ENCODE measurements around the gene AQP12B.

Gene AQP12B

DNA sequence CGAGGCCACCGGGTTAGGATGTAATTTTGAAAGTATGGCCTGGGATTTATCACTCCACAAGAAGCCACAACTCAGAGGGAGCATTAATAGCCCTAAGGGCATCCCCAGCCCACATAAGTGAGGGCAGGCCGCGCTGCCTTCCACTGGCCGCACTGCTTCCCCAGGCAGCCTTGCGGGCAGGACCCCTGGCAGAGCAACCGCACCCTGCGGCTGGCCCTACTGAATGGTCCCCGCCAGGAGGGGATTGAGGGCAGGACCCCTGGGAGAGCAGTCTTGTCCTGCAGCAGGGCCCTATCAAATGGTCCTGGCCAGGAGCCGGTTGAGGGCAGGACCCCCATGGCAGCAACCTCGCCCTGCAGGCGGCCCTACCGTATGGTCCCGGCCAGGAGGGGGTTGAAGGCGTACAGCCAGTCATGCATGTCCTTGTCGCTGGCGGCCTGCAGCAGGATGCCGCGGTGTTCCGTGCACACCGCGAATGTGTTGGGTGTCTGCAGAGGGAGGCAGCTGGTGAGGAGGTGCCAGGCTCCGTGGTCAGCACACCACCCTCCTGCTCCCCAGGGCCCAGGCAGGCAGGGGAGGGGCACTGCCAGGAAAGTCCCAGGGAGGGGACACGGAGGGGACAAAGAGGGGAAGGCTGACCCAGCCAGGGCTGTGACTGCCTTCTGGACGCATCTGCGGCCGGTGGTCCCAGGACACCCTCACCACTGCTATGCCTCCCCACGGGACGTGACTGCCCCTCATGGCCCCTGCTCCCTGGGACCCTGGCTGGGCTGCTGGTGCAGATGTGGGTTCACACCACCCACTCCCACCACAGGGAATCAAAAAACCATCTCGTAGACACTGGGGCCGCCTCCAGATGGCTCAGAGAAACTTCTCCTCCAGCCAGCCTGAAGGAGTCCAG, 35.2 kb upstream of the AQP12B start:
- DNase-seq (ENCODE audit: low read depth) = no peak

DNA sequence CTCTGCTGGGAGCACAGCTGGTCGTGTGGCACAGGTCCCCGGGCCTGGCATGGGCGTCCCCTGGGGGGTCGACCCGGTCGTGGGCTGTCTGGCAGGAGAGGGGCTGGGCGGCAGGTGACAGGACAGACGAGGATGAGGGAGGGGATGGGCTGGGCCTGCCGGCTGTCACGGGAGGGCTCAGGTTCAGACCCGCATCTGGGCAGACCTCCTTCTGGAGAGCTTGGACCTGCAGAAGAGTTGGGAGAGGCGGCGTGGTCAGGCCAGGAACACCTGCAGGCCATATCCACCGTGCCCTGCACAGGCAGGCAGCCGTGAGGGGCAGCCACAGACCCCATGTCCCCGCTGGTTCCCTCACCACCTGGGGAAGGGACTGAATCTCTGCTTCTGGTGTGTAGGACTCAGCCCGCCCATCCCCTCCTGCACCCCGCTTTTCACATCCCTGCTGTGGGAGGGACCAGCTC, 34.5 kb upstream of the AQP12B start:
- no peak for DNase-seq (ENCODE audit: low read depth)

DNA sequence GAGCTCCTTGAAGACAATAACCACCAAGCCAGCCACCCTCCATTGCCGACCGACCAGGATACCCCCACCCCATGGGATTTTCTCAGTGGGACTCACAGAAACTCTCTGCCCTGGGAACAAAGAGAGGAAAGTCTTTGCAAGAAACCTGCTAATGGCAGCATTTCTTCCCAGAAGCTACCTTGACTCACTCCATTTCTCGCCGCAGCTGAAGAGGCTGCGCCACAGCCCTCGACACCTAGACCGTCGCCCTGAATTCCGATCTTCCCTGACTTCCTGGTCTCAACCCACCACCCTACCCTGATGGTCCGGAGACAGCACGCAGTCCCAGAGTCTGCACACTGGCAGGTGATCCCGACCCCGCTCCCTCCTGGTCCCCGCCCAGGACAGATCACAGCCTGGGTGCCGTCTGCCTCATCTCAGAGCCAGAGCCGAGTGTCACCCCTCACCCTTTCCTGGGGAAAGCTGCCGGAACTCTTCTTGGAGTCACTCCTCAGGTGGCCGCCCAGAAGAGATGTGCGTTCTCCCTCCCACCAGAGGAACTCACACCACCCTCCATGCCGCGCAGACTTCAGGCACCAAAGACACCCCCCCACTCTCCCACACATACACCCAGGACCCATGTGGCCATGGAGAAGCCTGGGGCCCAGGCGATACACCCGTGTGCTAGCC, 33.6 kb upstream of the AQP12B start:
- no peak for DNase-seq (ENCODE audit: low read depth)

DNA sequence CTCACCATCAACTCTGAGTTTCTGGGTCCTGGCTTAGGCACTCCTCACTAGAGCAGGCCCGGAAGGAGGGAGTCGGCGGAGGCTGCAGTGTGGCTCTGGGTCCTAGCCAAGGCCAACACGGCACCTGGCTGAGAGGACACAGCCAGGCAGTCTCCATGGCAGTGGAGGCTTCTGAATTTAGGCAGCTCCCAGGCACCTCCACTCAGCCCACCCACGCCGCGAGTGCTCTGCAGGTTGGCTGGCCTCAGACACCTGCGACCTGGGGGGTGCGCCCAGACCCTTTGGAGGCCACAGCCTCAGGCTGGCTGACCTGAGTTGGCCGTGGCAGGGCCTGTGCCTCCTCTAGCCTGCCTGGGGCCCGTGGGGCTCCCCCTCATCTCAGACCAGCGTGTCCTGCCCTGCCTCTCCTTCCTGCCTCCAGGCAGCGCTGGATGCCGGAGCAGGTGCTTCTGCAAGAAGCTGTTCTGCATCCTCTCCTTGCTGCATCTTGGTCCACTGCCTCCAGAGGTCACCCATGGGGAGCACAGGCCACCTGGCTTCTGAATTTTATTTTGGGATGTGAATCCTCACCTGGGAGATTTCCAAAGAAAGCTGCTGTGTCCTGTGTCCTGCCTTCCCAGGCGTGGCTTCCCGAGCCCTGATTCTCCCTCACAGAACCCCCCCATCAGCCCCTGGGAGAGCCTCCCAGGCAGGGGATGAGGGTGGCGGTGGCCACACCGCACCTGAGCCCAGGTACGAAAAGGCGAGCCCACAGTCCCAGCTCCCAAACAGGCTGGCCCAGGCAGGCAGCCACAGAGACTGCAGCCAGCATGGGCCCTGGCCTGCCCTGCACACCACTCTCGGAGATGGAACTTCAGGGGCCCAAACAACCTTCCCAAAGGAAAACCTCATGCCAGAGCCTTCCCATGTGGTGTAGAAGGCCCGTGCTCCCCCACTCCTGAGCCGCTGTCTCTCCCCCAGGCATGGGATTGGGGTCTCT, 32.4 kb upstream of the AQP12B start:
- DNase-seq (ENCODE audit: low read depth) = no peak

DNA sequence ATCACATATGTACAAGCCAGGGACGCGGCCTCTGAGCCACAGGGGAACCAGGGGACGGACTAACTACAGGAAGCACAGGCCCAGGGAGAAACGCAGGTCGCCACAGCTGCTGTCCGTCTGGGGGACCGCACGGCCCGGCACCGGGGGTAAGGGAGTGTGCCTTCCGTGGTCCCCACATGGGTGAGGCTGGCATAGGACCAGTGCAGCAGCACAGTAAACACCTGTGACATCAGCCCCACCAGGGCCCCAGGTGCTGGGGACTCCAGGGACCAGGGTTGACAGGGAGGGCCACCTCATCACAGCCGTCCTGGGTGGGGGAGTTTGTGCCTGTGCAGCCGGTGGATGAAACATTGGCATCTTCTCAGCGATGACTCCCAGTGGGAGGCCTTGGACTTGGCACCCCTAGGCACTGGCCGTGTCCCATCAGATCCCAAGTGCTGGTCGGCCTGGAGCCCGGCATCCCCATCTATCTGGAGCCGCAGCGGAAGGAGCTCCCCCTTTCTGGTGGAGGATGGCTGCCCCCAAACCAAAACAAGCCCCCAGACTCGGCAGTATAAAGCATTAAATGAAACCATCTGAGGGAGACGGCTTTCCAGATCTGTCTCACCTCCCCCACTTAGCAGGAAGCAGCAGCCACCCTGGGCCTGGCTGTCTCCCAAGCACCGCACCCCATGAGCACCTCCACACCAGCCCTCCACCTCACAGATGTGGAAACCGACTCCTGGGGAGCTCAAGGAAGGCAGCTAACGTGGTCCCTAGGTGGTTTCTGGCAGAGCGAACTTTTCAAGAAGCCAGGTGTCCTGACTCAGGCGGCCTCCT, 31.5 kb upstream of the AQP12B start:
- DNase-seq (ENCODE audit: low read depth) = no peak

- no peak for DNase-seq (ENCODE audit: low read depth)
Measured at GRCh38 chr2:240713071-240713927, 30.6 kb upstream of the AQP12B start.

DNA sequence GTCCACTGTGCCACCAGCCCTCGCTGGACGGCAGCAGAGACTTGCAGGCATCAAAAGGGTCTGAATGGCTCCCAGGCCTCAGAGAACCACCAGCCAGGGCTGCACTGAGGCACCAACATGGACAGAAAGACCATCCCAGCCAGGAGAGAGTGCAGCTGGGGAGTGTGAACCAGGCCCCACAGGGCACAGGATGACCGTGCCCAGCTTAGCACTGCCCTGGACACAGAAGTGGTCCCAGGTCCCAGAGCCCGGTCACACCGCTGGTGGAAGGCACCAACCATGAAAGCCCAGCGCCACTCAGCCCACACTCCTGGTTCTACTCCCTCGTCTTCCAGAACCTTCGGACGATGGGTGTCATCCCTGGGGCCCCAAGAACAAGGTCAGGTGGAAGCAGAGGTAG, 29.4 kb upstream of the AQP12B start:
- no peak for DNase-seq (ENCODE audit: low read depth)

DNA sequence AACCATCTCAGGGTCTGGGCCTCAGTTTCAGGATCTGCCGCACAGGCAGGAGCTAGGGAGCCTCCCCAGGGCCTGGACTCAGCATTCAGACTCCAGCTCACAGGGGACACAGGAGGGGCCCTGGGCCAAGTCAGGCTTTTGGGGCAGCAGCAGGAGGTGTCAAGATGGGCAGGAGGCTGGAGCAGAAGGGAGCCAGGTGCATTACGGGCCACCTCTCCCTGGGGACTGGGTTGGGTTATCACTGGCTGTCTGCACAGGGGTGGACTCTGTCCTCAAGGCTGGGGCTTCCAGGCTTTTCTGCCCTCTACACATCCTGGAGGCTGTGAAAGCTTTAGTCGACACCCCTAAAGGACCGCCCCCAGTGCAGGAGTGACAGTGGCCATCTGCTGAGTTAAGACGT, 29.0 kb upstream of the AQP12B start:
- DNase-seq (ENCODE audit: low read depth) = no peak

- no peak for DNase-seq (ENCODE audit: low read depth)
Measured at GRCh38 chr2:240711296-240711695, 28.6 kb upstream of the AQP12B start.

DNA sequence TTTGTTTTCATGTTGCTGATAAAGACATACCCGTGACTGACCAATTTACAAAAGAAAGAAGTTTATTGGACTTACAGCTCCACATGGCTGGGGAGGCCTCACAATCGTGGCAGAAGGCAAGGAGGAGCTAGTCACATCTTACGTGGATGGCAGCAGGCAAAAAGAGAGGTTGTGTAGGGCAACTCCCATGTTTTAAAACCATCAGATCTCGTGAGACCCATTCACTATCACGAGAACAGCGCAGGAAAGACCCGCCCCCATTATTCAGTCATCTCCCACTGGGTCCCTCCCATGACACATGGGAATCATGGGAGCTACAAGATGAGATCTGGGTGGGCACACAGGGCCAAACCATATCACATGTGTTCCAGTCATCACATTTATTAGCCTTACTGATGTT, 25.8 kb upstream of the AQP12B start:
- no peak for DNase-seq (ENCODE audit: low read depth)

DNA sequence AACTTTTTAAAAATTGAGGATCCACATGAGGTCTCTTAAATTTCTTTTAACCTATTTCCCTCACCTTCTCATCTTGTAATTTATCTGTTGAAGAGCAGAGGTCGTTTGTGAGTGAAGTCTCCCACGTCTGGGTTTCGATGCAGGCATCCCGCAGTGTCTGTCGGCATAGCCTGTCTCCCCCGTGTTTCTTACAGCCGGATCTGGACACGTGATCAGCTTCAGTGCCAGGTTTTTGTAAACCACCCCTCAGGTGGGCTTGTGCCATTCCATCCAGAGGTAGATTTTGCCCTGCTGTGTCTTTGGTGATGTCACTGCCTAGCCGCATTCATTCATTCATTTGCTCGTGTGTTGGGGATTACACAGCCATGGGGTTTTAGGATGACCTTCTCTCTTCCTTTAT, 25.1 kb upstream of the AQP12B start:
- DNase-seq (ENCODE audit: low read depth) = no peak

DNA sequence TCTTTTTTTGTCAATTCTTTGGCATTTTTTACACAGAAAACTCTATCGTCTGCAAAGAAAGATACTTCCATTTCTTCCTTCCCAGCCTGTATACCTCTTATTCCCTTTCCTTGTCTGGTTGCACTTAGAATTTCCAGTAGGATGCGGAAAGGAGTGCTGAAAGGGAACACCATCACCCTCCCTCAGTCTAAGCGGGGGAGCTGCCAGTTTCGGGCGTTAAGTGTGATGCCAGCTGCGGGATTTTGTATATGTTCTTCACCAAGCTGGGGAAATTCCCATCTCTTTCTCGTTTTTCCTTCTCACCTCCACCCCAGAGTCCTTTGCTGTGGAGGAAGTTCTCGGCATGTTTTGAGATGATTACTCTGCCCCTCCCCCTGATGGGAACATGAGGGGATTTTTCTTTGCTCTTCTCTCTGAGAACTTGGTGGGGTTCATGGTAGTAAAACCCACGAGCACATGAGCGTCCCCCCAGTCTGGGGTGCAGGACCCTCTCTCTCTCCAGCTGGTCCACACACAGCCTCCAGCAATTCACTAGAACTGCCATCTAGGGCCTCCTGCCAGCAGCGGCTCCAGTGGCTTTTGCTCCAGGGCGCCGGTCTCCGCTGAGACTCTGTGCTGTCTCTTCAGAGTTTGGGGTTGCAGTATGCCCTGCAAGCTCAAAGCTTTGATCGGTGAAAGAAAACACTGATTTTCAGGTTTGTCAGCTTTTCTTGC, 24.5 kb upstream of the AQP12B start:
- no peak for DNase-seq (ENCODE audit: low read depth)

DNA sequence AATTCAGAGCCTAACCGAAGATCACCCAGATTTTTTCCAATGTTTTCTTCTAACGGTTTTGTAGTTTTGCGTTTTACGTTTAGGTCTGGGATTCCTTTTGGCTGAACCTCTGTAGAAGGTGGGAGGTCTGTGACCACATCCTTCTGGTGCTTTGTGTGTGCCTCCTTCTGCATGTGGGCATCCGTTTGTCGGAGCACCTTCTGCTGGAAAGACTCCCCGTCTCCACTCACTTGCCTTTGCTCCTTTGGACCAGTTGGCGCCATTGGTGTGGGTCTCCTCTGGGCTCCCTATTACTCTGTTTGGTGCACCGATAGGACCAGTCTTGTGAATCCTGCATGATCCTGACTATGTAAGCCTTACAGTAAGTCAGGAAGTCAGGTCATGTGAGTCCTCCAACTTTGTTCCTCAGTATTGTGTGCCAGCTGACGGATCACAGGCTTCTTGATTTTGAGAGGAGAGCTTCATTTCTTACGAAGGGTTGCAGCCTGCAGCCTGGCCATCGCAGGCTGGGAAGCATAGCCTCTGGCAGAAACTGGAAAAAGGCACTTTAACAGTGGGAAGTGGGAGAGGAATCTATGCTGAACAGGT, 22.6 kb upstream of the AQP12B start:
- DNase-seq (ENCODE audit: low read depth) = no peak

- DNase-seq (ENCODE audit: low read depth) = no peak
Measured at GRCh38 chr2:240704651-240705050, 22.0 kb upstream of the AQP12B start.

- DNase-seq (ENCODE audit: low read depth) = no peak
Measured at GRCh38 chr2:240703417-240704341, 21.0 kb upstream of the AQP12B start.

- no peak for DNase-seq (ENCODE audit: low read depth)
Measured at GRCh38 chr2:240702640-240703011, 19.9 kb upstream of the AQP12B start.

GRCh38 chr2:240701736-240702639, 19.3 kb upstream of the AQP12B start:
- no peak for DNase-seq (ENCODE audit: low read depth)
